ENCODE data around the gene MROH9.

Gene MROH9

GRCh38 chr1:170887726-170888125, 47.6 kb upstream of the MROH9 start:
- Histone ChIP-seq H3K9me3 (replicated peaks; ENCODE audit: insufficient read depth, low read length) (no peaks in the 10 kb centered on the region), H3K27me3 (replicated peaks; ENCODE audit: insufficient read depth, low read length) (no peaks in the 10 kb centered on the region), H3K36me3 (replicated peaks; ENCODE audit: insufficient read depth, low read length) (no peaks in the 10 kb centered on the region), H3K4me2 (ENCODE audit: low read depth, low read length) (no peak overlapping the region), H3K4me3 (ENCODE audit: low read length) (no peak overlapping the region), H3K9me2 (replicated peaks; ENCODE audit: insufficient read depth, low read length) (no peaks in the 10 kb centered on the region), H3K79me2 (ENCODE audit: low read length) (no peaks in the 10 kb centered on the region), H2AFZ (ENCODE audit: low read length) (no peak overlapping the region), H3K9ac (ENCODE audit: low read length) (no peak overlapping the region), H3K4me1 (ENCODE audit: low read length) (no peaks in the 10 kb centered on the region), H3K27ac (ENCODE audit: low read length) (no peak overlapping the region), H4K20me1 (ENCODE audit: insufficient read depth, low read length) (no peaks in the 10 kb centered on the region), H3F3A (ENCODE audit: insufficient read depth, low read length) (no peaks in the 10 kb centered on the region)
- no peak for TF ChIP-seq EZH2 (optimal IDR thresholded peaks at IDR 0.05; ENCODE audit: low read depth, low read length)
- TF ChIP-seq CTCF (IDR thresholded peaks at IDR 0.05; ENCODE audit: low read length) = no peak
- TF ChIP-seq EZH2phosphoT487 (IDR thresholded peaks at IDR 0.05; ENCODE audit: low read length) = no peak
- no peak for DNase-seq

- Histone ChIP-seq H4K20me1 (ENCODE audit: insufficient read depth, low read length) (no peaks in the 10 kb centered on the region), H3K4me1 (ENCODE audit: low read length) (no peaks in the 10 kb centered on the region), H3K36me3 (replicated peaks; ENCODE audit: insufficient read depth, low read length) (no peaks in the 10 kb centered on the region), H3K27me3 (replicated peaks; ENCODE audit: insufficient read depth, low read length) (no peaks in the 10 kb centered on the region), H2AFZ (ENCODE audit: low read length) (no peak overlapping the region), H3K27ac (ENCODE audit: low read length) (no peak overlapping the region), H3K4me3 (ENCODE audit: low read length) (no peak overlapping the region), H3K79me2 (ENCODE audit: low read length) (no peaks in the 10 kb centered on the region), H3K9me3 (replicated peaks; ENCODE audit: insufficient read depth, low read length) (no peaks in the 10 kb centered on the region), H3K9me2 (replicated peaks; ENCODE audit: insufficient read depth, low read length) (no peaks in the 10 kb centered on the region), H3K4me2 (ENCODE audit: low read depth, low read length) (no peak overlapping the region), H3F3A (ENCODE audit: insufficient read depth, low read length) (no peaks in the 10 kb centered on the region), H3K9ac (ENCODE audit: low read length) (no peak overlapping the region)
- no peak for DNase-seq
- TF ChIP-seq EZH2phosphoT487 (IDR thresholded peaks at IDR 0.05; ENCODE audit: low read length) = no peak
- no peak for TF ChIP-seq CTCF (IDR thresholded peaks at IDR 0.05; ENCODE audit: low read length)
- TF ChIP-seq EZH2 (optimal IDR thresholded peaks at IDR 0.05; ENCODE audit: low read depth, low read length) = no peak
Observed at GRCh38 chr1:170891872-170892271, 43.5 kb upstream of the MROH9 start.

GRCh38 chr1:170893655-170894297, 41.6 kb upstream of the MROH9 start:
- TF ChIP-seq EZH2phosphoT487 (IDR thresholded peaks at IDR 0.05; ENCODE audit: low read length) = no peak
- Histone ChIP-seq H2AFZ (ENCODE audit: low read length) (no peak overlapping the region), H3K4me1 (ENCODE audit: low read length) (no peaks in the 10 kb centered on the region), H3K27ac (ENCODE audit: low read length) (no peak overlapping the region), H3K4me2 (ENCODE audit: low read depth, low read length) (no peak overlapping the region), H3K9me2 (replicated peaks; ENCODE audit: insufficient read depth, low read length) (no peaks in the 10 kb centered on the region), H3K27me3 (replicated peaks; ENCODE audit: insufficient read depth, low read length) (no peaks in the 10 kb centered on the region), H3K9me3 (replicated peaks; ENCODE audit: insufficient read depth, low read length) (no peaks in the 10 kb centered on the region), H3F3A (ENCODE audit: insufficient read depth, low read length) (no peaks in the 10 kb centered on the region), H4K20me1 (ENCODE audit: insufficient read depth, low read length) (no peaks in the 10 kb centered on the region), H3K4me3 (ENCODE audit: low read length) (no peak overlapping the region), H3K36me3 (replicated peaks; ENCODE audit: insufficient read depth, low read length) (no peaks in the 10 kb centered on the region), H3K9ac (ENCODE audit: low read length) (no peak overlapping the region), H3K79me2 (ENCODE audit: low read length) (no peaks in the 10 kb centered on the region)
- DNase-seq = no peak

GRCh38 chr1:170903961-170904360, 31.4 kb upstream of the MROH9 start:
- no peak overlapping the region for H3K27ac ChIP-seq (ENCODE audit: low read length)
- no peak for DNase-seq
- H4K20me1 ChIP-seq (ENCODE audit: insufficient read depth, low read length) = no peaks in the 10 kb centered on the region
- no peaks in the 10 kb centered on the region for H3K4me1 ChIP-seq (ENCODE audit: low read length)
- H3K9me3 ChIP-seq (replicated peaks; ENCODE audit: insufficient read depth, low read length) = no peaks in the 10 kb centered on the region
- TF ChIP-seq EZH2 (optimal IDR thresholded peaks at IDR 0.05; ENCODE audit: low read depth, low read length) (no peak), EZH2phosphoT487 (IDR thresholded peaks at IDR 0.05; ENCODE audit: low read length) (no peak), CTCF (IDR thresholded peaks at IDR 0.05; ENCODE audit: low read length) (no peak)
- no peaks in the 10 kb centered on the region for H3K27me3 ChIP-seq (replicated peaks; ENCODE audit: insufficient read depth, low read length)
- no peak overlapping the region for H2AFZ ChIP-seq (ENCODE audit: low read length)
- H3K4me3 ChIP-seq (ENCODE audit: low read length) = no peak overlapping the region
- H3K9ac ChIP-seq (ENCODE audit: low read length) = no peak overlapping the region
- no peaks in the 10 kb centered on the region for H3K36me3 ChIP-seq (replicated peaks; ENCODE audit: insufficient read depth, low read length)
- no peak overlapping the region for H3K4me2 ChIP-seq (ENCODE audit: low read depth, low read length)
- no peaks in the 10 kb centered on the region for H3F3A ChIP-seq (ENCODE audit: insufficient read depth, low read length)
- no peaks in the 10 kb centered on the region for H3K9me2 ChIP-seq (replicated peaks; ENCODE audit: insufficient read depth, low read length)
- no peaks in the 10 kb centered on the region for H3K79me2 ChIP-seq (ENCODE audit: low read length)
